Upper lobe of left lung (tissue), 6 donors: ENCODE measurements around the gene NME4. TPM values are rescaled to one million over a fixed set of nuclear protein-coding genes. Genes with fewer than 3 reads are reported as not detected.

Experiments
- ATAC-seq, 2 donors: fragments of 200-7000 bp; cut with Tn5 transposase; one replicate each; pipeline ENCODE4 v1.9.1; 2022; ENCODE audit warnings: mild to moderate bottlenecking in 2 of 2, moderate library complexity in 2 of 2; ENCODE audit not compliant: low FRiP score in 2 of 2
- DNase-seq, 2 donors: peaks; one replicate each; pipeline ENCODE4 v3.0.0-alpha.2; 2019 to 2020
- H3K27ac ChIP-seq, 4 donors: fragments of 200-600 bp; sonication (generic); one replicate each; pipeline ENCODE4 v1.5.1; 2016 to 2019
- H3K27me3 ChIP-seq, 4 donors: fragments of 200-600 bp; sonication (generic); one replicate each; pipeline ENCODE4 v1.5.1; 2017 to 2019
- H3K36me3 ChIP-seq, 4 donors: fragments of 200-600 bp; sonication (generic); one replicate each; pipeline ENCODE4 v1.5.1; 2016 to 2019
- H3K4me1 ChIP-seq, 4 donors: fragments of 200-600 bp; sonication (generic); one replicate each; pipeline ENCODE4 v1.5.1; 2018 to 2019
- H3K4me3 ChIP-seq, 4 donors: fragments of 200-600 bp; sonication (generic); one replicate each; pipeline ENCODE4 v1.5.1; 2017 to 2019; ENCODE audit warnings: mild to moderate bottlenecking in 2 of 4, moderate library complexity in 1 of 4
- H3K9me3 ChIP-seq, 4 donors: fragments of 200-600 bp; sonication (generic); one replicate each; pipeline ENCODE4 v1.5.1; 2018 to 2019
- EP300 ChIP-seq, 4 donors: sonication (generic); formaldehyde crosslinking; IDR thresholded peaks; one replicate each; pipeline ENCODE4 v1.5.1; 2017; ENCODE audit warnings: antibody characterized with exemption in 4 of 4, control low read depth in 2 of 4
- POLR2A ChIP-seq, 4 donors: fragments of 450-650 bp; IDR thresholded peaks; one replicate each; pipeline ENCODE4 v1.5.1; 2016 to 2017; ENCODE audit warnings: antibody characterized with exemption in 4 of 4, mild to moderate bottlenecking in 2 of 4
- POLR2AphosphoS5 ChIP-seq, 2 donors: sonication (generic); formaldehyde crosslinking; IDR thresholded peaks; one replicate each; pipeline ENCODE4 v1.5.1; 2017; ENCODE audit warnings: antibody characterized with exemption in 2 of 2
- WGBS, 2 donors: methylation state at CpG; one replicate each; pipeline ENCODE4 v1.1.5; 2017 to 2018; 5-methylcytosine and 5-hydroxymethylcytosine counted together
- total RNA-seq, 6 donors: library from RNA; depleted of rRNA in 4 of 6; stranded (reverse); fragments of >200 nt in 4 of 6; gene quantifications; one replicate each; pipeline versions ENCODE4 v1.1.0 to v1.2.1, GENCODE V29; 2016 to 2021
- TF ChIP-seq, protein P1 (sequence below), 6 experiments: fragments of 450-650 bp in 4 of 6; fragments of 200-600 bp in 2 of 6; sonication (generic) in 2 of 6; IDR thresholded peaks; one replicate each; pipeline ENCODE4 v1.5.1; 2016 to 2019; ENCODE audit warnings: antibody characterized with exemption in 6 of 6
- donor health status: DM: no; HTN: no; CAD: no; lungs with moderate emphysema.
- donor health status: DM: no; HTN: yes; CAD: no; lungs with severe emphysema.

The NME4 gene
- total RNA-seq, 6 donors from 2014 or later: 22.1 to 57.6 (median 41.8) TPM

- Histone ChIP-seq H3K4me3 (no peak overlapping the region), H3K4me1 (peaks cover 9 to 22% (median 17%) of the 10 kb centered on the region in 4 donors), H3K36me3 (peaks cover 0 to 7% (median 1%) of the 10 kb centered on the region in 4 donors), H3K27me3 (no peaks in the 10 kb centered on the region), H3K9me3 (no peaks in the 10 kb centered on the region), H3K27ac (no peak overlapping the region)
- WGBS, 2 donors: 94 to 100% methylated on average over 2 to 12 of the region's 12 CpGs
- TF ChIP-seq, protein P1, sequence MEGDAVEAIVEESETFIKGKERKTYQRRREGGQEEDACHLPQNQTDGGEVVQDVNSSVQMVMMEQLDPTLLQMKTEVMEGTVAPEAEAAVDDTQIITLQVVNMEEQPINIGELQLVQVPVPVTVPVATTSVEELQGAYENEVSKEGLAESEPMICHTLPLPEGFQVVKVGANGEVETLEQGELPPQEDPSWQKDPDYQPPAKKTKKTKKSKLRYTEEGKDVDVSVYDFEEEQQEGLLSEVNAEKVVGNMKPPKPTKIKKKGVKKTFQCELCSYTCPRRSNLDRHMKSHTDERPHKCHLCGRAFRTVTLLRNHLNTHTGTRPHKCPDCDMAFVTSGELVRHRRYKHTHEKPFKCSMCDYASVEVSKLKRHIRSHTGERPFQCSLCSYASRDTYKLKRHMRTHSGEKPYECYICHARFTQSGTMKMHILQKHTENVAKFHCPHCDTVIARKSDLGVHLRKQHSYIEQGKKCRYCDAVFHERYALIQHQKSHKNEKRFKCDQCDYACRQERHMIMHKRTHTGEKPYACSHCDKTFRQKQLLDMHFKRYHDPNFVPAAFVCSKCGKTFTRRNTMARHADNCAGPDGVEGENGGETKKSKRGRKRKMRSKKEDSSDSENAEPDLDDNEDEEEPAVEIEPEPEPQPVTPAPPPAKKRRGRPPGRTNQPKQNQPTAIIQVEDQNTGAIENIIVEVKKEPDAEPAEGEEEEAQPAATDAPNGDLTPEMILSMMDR (IDR thresholded peaks at IDR 0.05): no peak
- TF ChIP-seq POLR2A (IDR thresholded peaks at IDR 0.05) (no peak), POLR2AphosphoS5 (IDR thresholded peaks at IDR 0.05) (no peak), EP300 (IDR thresholded peaks at IDR 0.05) (no peak)
- DNase-seq (no peak), ATAC-seq (no peak)
Measured at GRCh38 chr16:404971-405486, 8.0 kb downstream of the NME4 start.

DNA sequence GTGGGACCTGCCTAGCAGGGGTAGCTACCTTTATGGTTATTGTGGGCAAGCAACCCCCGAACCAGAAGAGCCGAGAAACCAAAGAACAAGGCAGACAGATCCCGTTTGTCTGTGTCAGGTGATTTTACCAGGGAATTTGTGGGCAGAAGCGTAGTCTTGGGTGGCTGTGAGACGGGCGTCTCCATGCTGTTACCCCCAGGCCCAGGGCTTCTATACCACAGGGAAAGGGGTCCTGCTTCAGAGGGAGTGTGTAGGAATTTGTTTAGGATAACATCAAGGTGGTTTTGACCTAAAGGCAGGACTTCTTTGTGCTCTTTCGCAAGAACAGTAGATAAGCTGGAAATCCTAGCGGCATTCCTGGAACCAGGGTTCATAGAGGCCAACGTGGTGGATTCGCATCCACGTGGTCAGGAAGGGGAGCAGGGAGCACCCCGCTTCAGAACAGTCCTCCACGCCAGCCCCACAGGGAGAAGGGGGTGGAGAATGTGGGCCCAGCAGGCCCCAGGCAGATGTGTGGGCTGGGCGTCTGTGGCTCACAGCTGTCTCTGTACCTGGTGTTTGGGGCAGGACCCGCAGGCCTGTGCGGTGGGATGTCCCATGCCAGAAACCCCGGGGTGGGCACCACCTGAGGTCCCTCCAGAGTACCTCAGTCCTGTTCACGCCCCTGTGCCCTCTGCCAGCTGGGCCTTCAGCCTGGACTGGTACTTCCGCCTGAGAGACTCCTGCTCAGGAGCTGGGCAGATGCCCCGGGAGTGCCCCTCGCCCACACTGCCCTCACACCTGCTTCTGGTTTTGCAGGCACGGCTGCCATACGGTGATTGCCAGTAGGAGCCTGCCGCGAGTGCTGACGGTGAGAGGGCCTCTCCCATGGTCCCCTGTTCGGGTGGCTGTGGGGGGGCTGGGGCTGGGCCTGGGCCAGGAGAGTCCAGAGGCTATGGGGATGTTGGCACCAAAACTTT, 8.8 kb downstream of the NME4 start:
- TF ChIP-seq POLR2AphosphoS5 (IDR thresholded peaks at IDR 0.05) (no peak), EP300 (IDR thresholded peaks at IDR 0.05) (no peak), POLR2A (IDR thresholded peaks at IDR 0.05) (no peak)
- TF ChIP-seq, protein P1 (IDR thresholded peaks at IDR 0.05): no peak
- H3K4me3 ChIP-seq: no peak overlapping the region
- DNase-seq (peak in 1 of 2 donors; percentile 70), ATAC-seq (peak in 1 of 2 donors; percentile 35)
- H3K4me1 ChIP-seq: peaks cover 4 to 14% (median 9%) of the 10 kb centered on the region in 4 donors
- H3K27ac ChIP-seq: no peak overlapping the region
- no peaks in the 10 kb centered on the region for H3K27me3 ChIP-seq
- WGBS, 2 donors: 88 to 96% methylated on average over 22 to 24 of the region's 27 CpGs
- H3K36me3 ChIP-seq: peaks cover 0 to 13% (median 5%) of the 10 kb centered on the region in 4 donors
- no peaks in the 10 kb centered on the region for H3K9me3 ChIP-seq

DNA sequence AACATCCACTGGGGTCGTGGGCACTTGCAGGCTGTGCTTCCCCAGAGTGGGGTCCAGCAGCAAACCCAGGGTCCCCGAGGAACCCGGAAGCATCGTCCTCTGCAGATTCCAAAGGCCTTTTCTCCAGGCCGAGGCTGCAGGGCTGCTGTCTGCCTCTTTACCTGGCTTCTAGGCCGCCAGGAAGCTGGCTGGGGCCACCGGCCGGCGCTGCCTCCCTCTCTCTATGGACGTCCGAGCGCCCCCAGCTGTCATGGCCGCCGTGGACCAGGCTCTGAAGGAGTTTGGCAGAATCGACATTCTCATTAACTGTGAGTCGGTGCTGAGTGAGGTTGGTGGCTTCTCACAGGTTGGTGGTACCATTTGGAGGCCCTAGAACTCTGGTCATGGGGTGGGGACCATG, 10.3 kb downstream of the NME4 start:
- DNase-seq: no peak
- Histone ChIP-seq H3K27me3 (no peaks in the 10 kb centered on the region), H3K27ac (no peak overlapping the region), H3K9me3 (no peaks in the 10 kb centered on the region), H3K36me3 (peaks cover 0 to 25% (median 11%) of the 10 kb centered on the region in 4 donors), H3K4me3 (no peak overlapping the region), H3K4me1 (peaks cover 1 to 6% (median 4%) of the 10 kb centered on the region in 4 donors)
- TF ChIP-seq, protein P1 (IDR thresholded peaks at IDR 0.05): no peak
- no peak for TF ChIP-seq POLR2A (IDR thresholded peaks at IDR 0.05)
- no peak for TF ChIP-seq POLR2AphosphoS5 (IDR thresholded peaks at IDR 0.05)
- no peak for TF ChIP-seq EP300 (IDR thresholded peaks at IDR 0.05)
- WGBS, 2 donors: 88 to 89% methylated on average over 14 to 16 of the region's 16 CpGs
- no peak for ATAC-seq

DNA sequence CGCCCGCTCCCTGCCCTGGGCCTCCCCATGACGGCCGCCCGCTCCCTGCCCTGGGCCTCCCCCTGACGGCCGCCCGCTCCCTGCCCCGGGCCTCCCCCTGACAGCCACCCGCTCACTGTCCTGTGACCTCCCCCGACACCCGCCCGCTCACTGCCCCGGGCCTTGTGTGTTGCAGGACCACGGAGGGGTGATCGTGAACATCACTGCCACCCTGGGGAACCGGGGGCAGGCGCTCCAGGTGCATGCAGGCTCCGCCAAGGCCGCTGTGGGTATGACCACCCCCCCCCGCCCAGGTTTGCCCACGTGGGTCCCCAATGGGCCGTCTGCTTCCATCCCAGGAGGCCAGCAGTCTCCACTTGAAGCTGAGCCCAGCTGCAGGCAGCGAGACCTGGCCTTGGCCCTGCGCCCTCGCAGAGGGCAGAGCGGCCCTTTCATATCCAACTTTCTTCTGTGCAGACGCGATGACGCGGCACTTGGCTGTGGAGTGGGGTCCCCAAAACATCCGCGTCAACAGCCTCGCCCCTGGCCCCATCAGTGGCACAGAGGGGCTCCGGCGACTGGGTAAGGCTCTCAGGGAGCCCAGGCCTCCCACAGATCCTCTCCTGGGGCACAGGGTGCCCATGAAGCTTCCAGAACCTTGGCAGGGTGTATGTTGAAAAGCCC, 13.6 kb downstream of the NME4 start:
- Histone ChIP-seq H3K27ac (no peak overlapping the region), H3K36me3 (peaks cover 0 to 26% (median 12%) of the 10 kb centered on the region in 4 donors), H3K4me1 (no peaks in the 10 kb centered on the region), H3K4me3 (no peak overlapping the region), H3K27me3 (no peaks in the 10 kb centered on the region), H3K9me3 (no peaks in the 10 kb centered on the region)
- peak in 1 of 2 donors; percentile 74 for DNase-seq
- ATAC-seq: peak in 1 of 2 donors; percentile 7
- WGBS, 2 donors: 94% methylated on average over 17 of the region's 36 CpGs; no CpG with 5 or more reads in 1 of the 2 donors
- TF ChIP-seq POLR2A (IDR thresholded peaks at IDR 0.05) (no peak), EP300 (IDR thresholded peaks at IDR 0.05) (no peak), POLR2AphosphoS5 (IDR thresholded peaks at IDR 0.05) (no peak)
- TF ChIP-seq, protein P1 (IDR thresholded peaks at IDR 0.05): no peak
